ENCODE measurements around the gene LEPR.

DNA sequence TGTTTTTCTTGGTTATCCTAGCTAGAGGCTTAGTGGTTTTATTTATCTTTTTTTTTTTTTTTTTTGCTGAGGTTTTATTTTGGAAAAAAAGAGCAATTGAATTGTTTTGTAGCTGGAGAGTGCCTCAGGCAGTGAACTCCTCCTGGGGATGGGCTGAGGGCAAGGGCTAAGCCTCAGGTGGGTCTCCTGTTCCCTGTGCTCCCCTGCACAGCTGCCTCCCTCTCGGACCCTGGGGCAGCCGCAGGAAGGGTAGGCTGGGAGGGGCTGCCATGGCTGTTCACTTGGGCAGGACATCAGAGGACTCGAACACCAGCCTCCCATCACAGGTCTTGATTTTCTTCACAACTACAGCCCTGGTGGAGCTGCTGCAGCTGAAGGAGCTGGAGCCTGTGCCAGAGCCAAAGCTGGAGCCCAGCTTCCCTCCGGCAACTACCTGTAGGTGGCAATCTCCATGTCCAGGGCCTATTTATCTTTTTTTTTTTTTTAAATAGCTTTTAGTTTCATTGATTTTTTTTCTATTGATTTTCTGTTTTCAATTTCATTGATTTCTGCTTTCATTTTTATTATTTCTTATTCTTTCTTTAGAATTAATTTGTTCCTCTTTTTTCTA is 28.9 kb downstream of the LEPR start:
- TF ChIP-seq, protein P1, sequence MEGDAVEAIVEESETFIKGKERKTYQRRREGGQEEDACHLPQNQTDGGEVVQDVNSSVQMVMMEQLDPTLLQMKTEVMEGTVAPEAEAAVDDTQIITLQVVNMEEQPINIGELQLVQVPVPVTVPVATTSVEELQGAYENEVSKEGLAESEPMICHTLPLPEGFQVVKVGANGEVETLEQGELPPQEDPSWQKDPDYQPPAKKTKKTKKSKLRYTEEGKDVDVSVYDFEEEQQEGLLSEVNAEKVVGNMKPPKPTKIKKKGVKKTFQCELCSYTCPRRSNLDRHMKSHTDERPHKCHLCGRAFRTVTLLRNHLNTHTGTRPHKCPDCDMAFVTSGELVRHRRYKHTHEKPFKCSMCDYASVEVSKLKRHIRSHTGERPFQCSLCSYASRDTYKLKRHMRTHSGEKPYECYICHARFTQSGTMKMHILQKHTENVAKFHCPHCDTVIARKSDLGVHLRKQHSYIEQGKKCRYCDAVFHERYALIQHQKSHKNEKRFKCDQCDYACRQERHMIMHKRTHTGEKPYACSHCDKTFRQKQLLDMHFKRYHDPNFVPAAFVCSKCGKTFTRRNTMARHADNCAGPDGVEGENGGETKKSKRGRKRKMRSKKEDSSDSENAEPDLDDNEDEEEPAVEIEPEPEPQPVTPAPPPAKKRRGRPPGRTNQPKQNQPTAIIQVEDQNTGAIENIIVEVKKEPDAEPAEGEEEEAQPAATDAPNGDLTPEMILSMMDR (conservative IDR thresholded peaks at IDR 0.05 in 1 of 2, IDR thresholded peaks at IDR 0.05 in 1 of 2; ENCODE audit: low read depth in 1 of 2, low read length in 2 of 2) = no peak
- no peak for TF ChIP-seq EZH2 (IDR thresholded peaks at IDR 0.05; ENCODE audit: low read length, missing control alignments)
